Endothelial cell of umbilical vein (primary cell): Measurements from ENCODE around the gene SH3YL1. TPM values are rescaled to one million over a fixed set of nuclear protein-coding genes. Genes with fewer than 3 reads are reported as not detected.

ENCODE experiments used
- BruUV-seq: library from RNA; stranded (reverse); fragments of 400-500 nt; replicated peaks from 2 replicates; lab custom pipeline; 2021; lab: Mats Ljungman, UMichigan
- CTCF ChIA-PET: fragments of 300-600, 350-600 bp; sonication (Branson Sonifier 250); formaldehyde crosslinking; loops from one replicate; lab custom pipeline; 2021; ENCODE audit warnings: antibody characterized with exemption, inconsistent platforms; lab: Charles Lee
- POLR2A ChIA-PET: fragments of 300-600, 350-600 bp; sonication (Branson Sonifier 250); formaldehyde crosslinking; loops from one replicate; lab custom pipeline; 2021; ENCODE audit warnings: antibody characterized with exemption, inconsistent platforms; lab: Charles Lee
- DNase-seq: peaks from one replicate; pipeline ENCODE4 v3.0.0-alpha.2; 2011; ENCODE audit warnings: low read depth, low spot score
- FAIRE-seq: peaks from 2 replicates; lab custom pipeline; 2011; peaks lifted over from hg19 to GRCh38; lab: Jason Lieb, UNC
- H2AFZ ChIP-seq: 2 replicates; pipeline ENCODE4 v1.6.0; 2012; ENCODE audit warnings: low read depth, low read length, control low read depth, inconsistent platforms
- H3K27ac ChIP-seq: 2 replicates; pipeline ENCODE4 v1.5.1; 2011; ENCODE audit warnings: low read depth, mild to moderate bottlenecking, control low read depth, low read length, moderate library complexity; ENCODE audit not compliant: insufficient read depth
- H3K27me3 ChIP-seq, 2 experiments: 2 replicates each; pipeline versions ENCODE4 v1.6.0 to v1.6.1; 2011; ENCODE audit warnings: low read length in 2 of 2, mixed read lengths in 1 of 2; ENCODE audit not compliant: control insufficient read depth in 2 of 2, insufficient read depth in 2 of 2
- H3K36me3 ChIP-seq, 2 experiments: 2 replicates in 1 of 2; 3 replicates in 1 of 2; pipeline ENCODE4 v1.5.1; 2011; ENCODE audit warnings: low read length in 2 of 2, mild to moderate bottlenecking in 1 of 2, moderate library complexity in 1 of 2; ENCODE audit not compliant: control insufficient read depth in 2 of 2, insufficient read depth in 2 of 2; ENCODE audit errors: extremely low read depth in 1 of 2
- H3K4me1 ChIP-seq: 3 replicates; pipeline ENCODE4 v1.5.1; 2011; ENCODE audit warnings: mild to moderate bottlenecking, low read length; ENCODE audit not compliant: control insufficient read depth, insufficient read depth; ENCODE audit errors: extremely low read depth
- H3K4me2 ChIP-seq: 2 replicates; pipeline ENCODE4 v1.6.1; 2011; ENCODE audit warnings: low read length, control low read depth, mixed read lengths; ENCODE audit not compliant: insufficient read depth
- H3K4me3 ChIP-seq, 3 experiments: fragments of 200-600 bp in 1 of 3; sonication (generic), shearing (Covaris generic) in 1 of 3; replicated peaks in 1 of 3; 2 replicates each; pipeline ENCODE4 v1.5.1; 2011 to 2016; ENCODE audit warnings: control low read depth in 3 of 3, low read length in 3 of 3, mild to moderate bottlenecking in 2 of 3, inconsistent platforms in 1 of 3, low read depth in 1 of 3, moderate library complexity in 1 of 3; ENCODE audit not compliant: insufficient read depth in 1 of 3
- H3K79me2 ChIP-seq: 2 replicates; pipeline ENCODE4 v1.6.0; 2012; ENCODE audit warnings: low read length, inconsistent platforms; ENCODE audit not compliant: control insufficient read depth, insufficient read depth
- H3K9ac ChIP-seq: replicated peaks from 2 replicates; pipeline ENCODE3; 2011; ENCODE audit warnings: low read length, control low read depth; ENCODE audit not compliant: insufficient read depth; ENCODE audit errors: extremely low read depth
- H3K9me1 ChIP-seq: replicated peaks from 3 replicates; pipeline ENCODE4 v1.6.0; 2011; ENCODE audit warnings: mild to moderate bottlenecking, low read length; ENCODE audit not compliant: control insufficient read depth, insufficient read depth; ENCODE audit errors: extremely low read depth
- H3K9me3 ChIP-seq: replicated peaks from 2 replicates; pipeline ENCODE4 v1.5.1; 2012; ENCODE audit warnings: low read length, inconsistent platforms; ENCODE audit not compliant: control insufficient read depth, insufficient read depth
- H4K20me1 ChIP-seq: replicated peaks from 2 replicates; pipeline ENCODE3; 2011; ENCODE audit warnings: mild to moderate bottlenecking, low read length; ENCODE audit not compliant: control insufficient read depth, insufficient read depth; ENCODE audit errors: extremely low read depth
- CTCF ChIP-seq, 2 donors: IDR thresholded peaks; 1 replicate in 1 of 2; 2 replicates in 1 of 2; pipeline ENCODE4 v1.5.1; 2011; ENCODE audit warnings: low read length in 2 of 2, mild to moderate bottlenecking in 2 of 2, moderate library complexity in 2 of 2, control low read depth in 1 of 2, inconsistent platforms in 1 of 2, low read depth in 1 of 2; ENCODE audit not compliant: insufficient read depth in 1 of 2; ENCODE audit errors: extremely low read depth in 1 of 2
- EZH2 ChIP-seq: IDR thresholded peaks from 2 replicates; pipeline ENCODE4 v1.6.1; 2012; ENCODE audit warnings: borderline replicate concordance, low read depth, mild to moderate bottlenecking, moderate library complexity, low read length, inconsistent platforms; ENCODE audit not compliant: severe bottlenecking
- FOS ChIP-seq: IDR thresholded peaks from 2 replicates; pipeline ENCODE4 v1.6.1; 2011; ENCODE audit warnings: mild to moderate bottlenecking, low read length, moderate library complexity, borderline replicate concordance; ENCODE audit not compliant: insufficient read depth
- GATA2 ChIP-seq: IDR thresholded peaks from 2 replicates; pipeline ENCODE4 v1.7.0; 2011; ENCODE audit warnings: low read depth, mild to moderate bottlenecking, moderate library complexity, mixed read lengths, low read length; ENCODE audit not compliant: insufficient read length, insufficient read depth
- JUN ChIP-seq: IDR thresholded peaks from 2 replicates; pipeline ENCODE4 v1.6.1; 2011; ENCODE audit warnings: borderline replicate concordance, low read depth; ENCODE audit not compliant: insufficient read length, insufficient read depth
- MAX ChIP-seq: IDR thresholded peaks from 2 replicates; pipeline ENCODE4 v1.6.1; 2011; ENCODE audit not compliant: insufficient read depth, insufficient read length
- MYC ChIP-seq: IDR thresholded peaks from one replicate; pipeline ENCODE4 v1.6.1; 2011; ENCODE audit warnings: mild to moderate bottlenecking, low read depth, low read length
- POLR2A ChIP-seq: IDR thresholded peaks from 2 replicates; pipeline ENCODE4 v1.6.1; 2012; ENCODE audit warnings: low read depth, mild to moderate bottlenecking, control low read depth, low read length
- POLR2AphosphoS5 ChIP-seq: IDR thresholded peaks from 2 replicates; pipeline ENCODE4 v1.6.1; 2012; ENCODE audit warnings: low read depth, mild to moderate bottlenecking, control low read depth, low read length, moderate library complexity; ENCODE audit not compliant: insufficient read depth
- dilution Hi-C: fragments of 300-500 bp; cut with MboI; formaldehyde crosslinking; loops from one replicate; pipeline ENCODE4 v1.15.0; 2019; ENCODE audit warnings: low sequenced_read_pairs; ENCODE audit not compliant: extremely low pct_ligation_motif_present
- intact Hi-C: fragments of 100-400 bp; cut with micrococcal nuclease; formaldehyde crosslinking; loops from one replicate; pipeline ENCODE4 v1.10.0; 2022
- polyA plus RNA-seq, 4 experiments: library from polyadenylated mRNA; depleted of rRNA in 3 of 4; stranded (reverse) in 3 of 4; unstranded in 1 of 4; fragments of >200 nt; gene quantifications; 2 replicates each; pipeline versions ENCODE4 v1.2.1 to v1.2.3, GENCODE V29; 2011 to 2012; ENCODE audit warnings: missing spikeins in 1 of 4
- total RNA-seq: library from RNA; stranded (reverse); gene quantifications from 2 replicates; pipeline ENCODE4 v1.2.3, GENCODE V29; 2021

SH3YL1 gene
- total and polyA plus RNA-seq, 2 donors (not counting 3 experiments of a cell fraction or from before 2014, with no cell fraction given), result 12.5 to 22.4 TPM

GRCh38 chr2:233030-233429 is 30.8 kb downstream of the SH3YL1 start:
- intact Hi-C loops (no loop called here), dilution Hi-C loops (no loop called here)
- H3K4me1 ChIP-seq, result no peaks in the 10 kb centered on the region
- no peak overlapping the region for H3K4me3 ChIP-seq
- BruUV-seq, result no TSS peak
- no peak overlapping the region for H3K9ac ChIP-seq
- ChIA-PET CTCF (no interaction called here), POLR2A (no interaction called here)
- no peaks in the 10 kb centered on the region for H3K9me3 ChIP-seq
- no peak for TF ChIP-seq MYC
- TF ChIP-seq GATA2, result no peak
- no peak for TF ChIP-seq POLR2A
- TF ChIP-seq POLR2AphosphoS5, result no peak
- no peak for TF ChIP-seq EZH2
- TF ChIP-seq JUN, result no peak
- no peak for TF ChIP-seq FOS
- no peaks in the 10 kb centered on the region for H3K9me1 ChIP-seq
- H4K20me1 ChIP-seq, result no peaks in the 10 kb centered on the region
- FAIRE-seq (peak; percentile 4), DNase-seq (no peak)
- H3K79me2 ChIP-seq, result no peaks in the 10 kb centered on the region
- no peak overlapping the region for H3K4me2 ChIP-seq
- no peaks in the 10 kb centered on the region for H3K36me3 ChIP-seq
- H2AFZ ChIP-seq, result no peak overlapping the region
- H3K27me3 ChIP-seq, result no peaks in the 10 kb centered on the region
- H3K27ac ChIP-seq, result no peak overlapping the region

GRCh38 chr2:231521-232185 is 32.2 kb downstream of the SH3YL1 start:
- Histone ChIP-seq H3K4me2 (no peak overlapping the region), H3K9me1 (no peaks in the 10 kb centered on the region), H3K79me2 (no peaks in the 10 kb centered on the region), H3K4me3 (no peak overlapping the region), H3K9me3 (no peaks in the 10 kb centered on the region), H3K4me1 (no peaks in the 10 kb centered on the region), H3K27me3 (no peaks in the 10 kb centered on the region), H3K36me3 (no peaks in the 10 kb centered on the region), H3K9ac (no peak overlapping the region), H3K27ac (no peak overlapping the region), H4K20me1 (no peaks in the 10 kb centered on the region), H2AFZ (no peak overlapping the region)
- intact Hi-C loops, result no loop called here
- TF ChIP-seq GATA2 (no peak), CTCF (IDR thresholded peaks at IDR 0.05; ENCODE audit: extremely low read depth in 1 of 2, insufficient read depth in 1 of 2, low read depth in 1 of 2, low read length in 2 of 2) (no peak), MAX (no peak), POLR2AphosphoS5 (no peak), FOS (no peak), JUN (no peak)
- BruUV-seq, result no TSS peak
- dilution Hi-C loops, result no loop called here
- CTCF ChIA-PET, result no interaction called here
- POLR2A ChIA-PET, result no interaction called here
- no peak for DNase-seq
- FAIRE-seq, result no peak
